ENCODE measurements around the gene EPX. TPM values are rescaled to one million over a fixed set of nuclear protein-coding genes. Genes with fewer than 3 reads are reported as not detected.

Gene EPX
- total and polyA plus RNA-seq, 2 of the 4 experiments (the other 2 are of a cell fraction), result not detected

GRCh38 chr17:58234512-58234911, 42.0 kb downstream of the EPX start:
- Histone ChIP-seq H3K56ac (ENCODE audit: extremely low read depth, insufficient read depth, low read length) (no peak overlapping the region), H2BK15ac (ENCODE audit: low read depth, low read length) (no peak overlapping the region), H3K9ac (ENCODE audit: low read depth, low read length) (no peak overlapping the region), H3K4me1 (ENCODE audit: control insufficient read depth, insufficient read depth, low read length) (no peaks in the 10 kb centered on the region), H4K5ac (ENCODE audit: low read depth, low read length) (no peak overlapping the region), H3K9me3 (ENCODE audit: control insufficient read depth, insufficient read depth, low read length) (no peaks in the 10 kb centered on the region), H3K79me1 (ENCODE audit: low read depth in 1 of 2, low read length in 2 of 2) (no peaks in the 10 kb centered on the region), H4K20me1 (ENCODE audit: insufficient read depth, low read length) (no peaks in the 10 kb centered on the region), H3K4ac (ENCODE audit: low read depth, low read length) (no peak overlapping the region), H3K36me3 (ENCODE audit: control insufficient read depth, insufficient read depth, low read length) (no peaks in the 10 kb centered on the region), H3K27ac (ENCODE audit: insufficient read depth, low read length) (no peak overlapping the region), H3K27me3 (ENCODE audit: control insufficient read depth, insufficient read depth, low read length) (peaks cover 21% of the 10 kb centered on the region), H3K18ac (ENCODE audit: low read depth, low read length) (no peak overlapping the region), H3K4me3 (ENCODE audit: insufficient read depth, low read depth, low read length) (no peak overlapping the region), H2BK20ac (ENCODE audit: low read depth, low read length) (no peak overlapping the region), H3K4me2 (ENCODE audit: low read depth, low read length) (no peak overlapping the region), H3K9me1 (ENCODE audit: insufficient read depth, low read length) (no peaks in the 10 kb centered on the region), H4K91ac (ENCODE audit: insufficient read depth, low read depth, low read length) (no peak overlapping the region), H2AFZ (replicated peaks; ENCODE audit: low read length, poor library complexity) (no peak overlapping the region), H4K8ac (ENCODE audit: low read depth in 2 of 2, low read length in 2 of 2) (no peak overlapping the region), H3K14ac (replicated peaks; ENCODE audit: low read depth, low read length) (no peak overlapping the region), H2BK120ac (ENCODE audit: low read depth, low read length) (no peak overlapping the region), H2AK9ac (replicated peaks; ENCODE audit: low read depth, low read length, poor library complexity) (no peak overlapping the region), H2BK5ac (ENCODE audit: low read depth, low read length, poor library complexity, severe bottlenecking) (no peak overlapping the region), H3K23ac (ENCODE audit: low read depth, low read length) (no peak overlapping the region), H2AK5ac (ENCODE audit: low read depth, low read length) (no peak overlapping the region)
- intact Hi-C loops (cut with micrococcal nuclease), result no loop called here
- dilution Hi-C loops (cut with HindIII; ENCODE audit: low sequenced_read_pairs, unreplicated experiment), result no loop called here
- ATAC-seq (ENCODE audit: low read depth), result no peak
- no peak for TF ChIP-seq CHD1 (IDR thresholded peaks at IDR 0.05; ENCODE audit: low read depth, low read length)
- no peak for TF ChIP-seq MAZ (IDR thresholded peaks at IDR 0.05; ENCODE audit: borderline replicate concordance, low read depth, low read length)
- no peak for TF ChIP-seq RAD21 (IDR thresholded peaks at IDR 0.05; ENCODE audit: low read length)
- TF ChIP-seq MAFK (IDR thresholded peaks at IDR 0.05; ENCODE audit: low read depth, low read length), result no peak
- TF ChIP-seq RCOR1 (IDR thresholded peaks at IDR 0.05; ENCODE audit: insufficient replicate concordance, low read length), result no peak
- TF ChIP-seq CTCF (conservative IDR thresholded peaks at IDR 0.05; ENCODE audit: low read depth, low read length), result no peak
- TF ChIP-seq NFE2L2 (IDR thresholded peaks at IDR 0.05; ENCODE audit: low read depth, low read length), result no peak
- TF ChIP-seq SMC3 (IDR thresholded peaks at IDR 0.05; ENCODE audit: low read depth, low read length), result no peak
- TF ChIP-seq MXI1 (IDR thresholded peaks at IDR 0.05; ENCODE audit: borderline replicate concordance, low read depth, low read length), result no peak
- no peak for TF ChIP-seq ELK1 (IDR thresholded peaks at IDR 0.05; ENCODE audit: borderline replicate concordance, low read depth, low read length)
- no peak for TF ChIP-seq POLR2A (IDR thresholded peaks at IDR 0.05; ENCODE audit: low read depth, low read length)
- no peak for TF ChIP-seq USF2 (IDR thresholded peaks at IDR 0.05; ENCODE audit: low read depth, low read length)
- TF ChIP-seq FOS (IDR thresholded peaks at IDR 0.05; ENCODE audit: low read depth, low read length), result no peak
- TF ChIP-seq CEBPB (IDR thresholded peaks at IDR 0.05; ENCODE audit: low read depth, low read length), result no peak
- in situ Hi-C loops (cut with MboI; ENCODE audit: low sequenced_read_pairs), result no loop called here
- ChIA-PET POLR2A (ENCODE audit: unreplicated experiment) (no interaction called here), CTCF (no interaction called here)
- WGBS, 2 experiments (ENCODE audit: extremely low coverage in 2 of 2, insufficient read length in 1 of 2), result 80% methylated on average over 1 of the region's 3 CpGs; no CpG with 5 or more reads in 1 of the 2 experiments
- no TSS peak for BruUV-seq (replicated peaks)
- DNase-seq, result no peak
